ENCODE measurements around the gene POLN.
A peak's percentile ranks its signal among the peaks of the same experiment; 100 is the strongest.

Gene POLN

DNA sequence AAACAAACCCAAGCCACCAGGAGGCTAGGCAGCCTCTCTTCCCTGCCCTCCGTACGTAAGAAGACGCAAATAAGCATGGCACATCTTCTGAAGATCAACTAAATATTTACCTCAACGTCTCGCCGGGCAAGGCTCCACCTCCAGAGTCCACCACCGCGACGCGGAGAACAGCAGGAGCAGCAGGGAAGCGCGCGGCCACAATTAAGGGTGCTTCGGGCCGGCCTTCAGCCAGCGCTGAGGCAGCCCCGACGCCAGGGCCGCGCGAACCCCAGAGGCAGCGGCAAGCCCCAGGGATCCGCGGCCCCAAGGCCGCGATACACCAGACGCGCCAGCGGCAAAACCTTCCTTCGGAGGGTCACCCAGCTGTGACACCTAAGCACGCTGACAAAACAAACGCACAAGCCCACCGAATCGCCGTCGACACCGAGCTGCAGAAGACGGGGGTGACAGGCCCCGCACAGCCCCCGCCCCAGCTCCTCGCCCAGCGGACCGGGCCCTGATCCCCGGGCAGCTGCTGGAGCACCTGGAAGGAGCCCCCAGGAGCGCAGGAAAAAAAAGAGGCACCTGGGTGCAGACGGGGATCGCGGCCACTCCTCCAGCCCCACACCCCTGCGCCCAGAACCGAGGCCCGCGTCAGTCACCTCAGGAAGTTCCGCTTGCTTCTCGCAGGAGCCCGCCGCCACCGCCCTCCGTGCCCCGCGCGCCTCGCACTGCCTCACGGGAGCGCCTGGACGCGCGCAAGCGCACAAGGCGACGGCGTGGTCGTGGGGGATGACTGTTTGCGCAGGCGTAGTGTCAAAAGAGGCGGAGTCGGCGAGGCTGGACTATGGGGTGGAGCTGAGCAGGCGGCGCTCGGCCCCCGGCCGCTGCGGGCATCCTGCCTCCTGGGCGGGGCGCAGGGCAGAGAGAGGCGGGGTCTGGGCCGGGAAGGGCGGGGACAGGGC, at the start of gene POLN, which contains the start of gene HAUS3:
Gene POLN, minus strand, starts transcription at position 712 of the 944 bp plus-strand sequence. CDS start 12,890 bp downstream, outside the sequence.
Gene HAUS3, minus strand, starts transcription at position 712 of the 944 bp plus-strand sequence. CDS start 1,175 bp downstream, outside the sequence.
- peak; percentile 100 for DNase-seq

DNA sequence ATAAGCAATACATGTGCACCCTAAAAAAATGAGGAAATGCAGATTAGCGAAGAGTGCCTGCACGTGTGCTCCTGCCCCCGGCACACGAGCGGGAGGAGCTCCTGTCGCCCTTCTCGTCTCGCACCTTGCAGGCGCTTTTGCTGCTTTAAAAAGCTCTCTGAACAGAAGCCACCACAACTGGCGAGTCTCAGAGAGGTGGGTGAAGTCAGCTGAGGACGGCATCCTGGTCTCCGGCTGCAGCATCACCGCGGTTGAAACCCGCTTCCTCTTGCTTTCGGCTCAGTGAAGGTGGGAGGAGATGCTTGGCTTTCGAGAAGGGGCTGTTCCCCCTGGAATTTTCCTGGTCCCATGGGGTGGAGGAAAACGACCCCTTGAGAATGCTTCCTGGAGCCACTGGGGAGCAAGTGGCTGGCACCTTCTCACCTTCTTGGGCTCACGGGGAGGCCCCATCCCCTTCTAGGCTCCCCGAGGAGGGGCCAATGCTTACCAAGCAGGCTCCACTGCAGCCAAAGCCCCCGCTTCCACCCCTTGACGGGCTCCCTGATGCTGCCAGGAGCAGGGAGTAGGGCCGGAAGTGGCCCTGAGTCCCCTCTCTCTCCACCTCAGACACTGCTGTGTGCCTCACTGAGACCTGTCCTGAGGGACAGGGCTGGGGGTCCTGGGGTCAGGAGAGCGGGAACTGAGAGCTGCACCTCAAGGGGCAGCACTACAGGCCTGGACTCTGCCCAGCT, 49.2 kb upstream of the POLN start:
- DNase-seq = no peak

DNA sequence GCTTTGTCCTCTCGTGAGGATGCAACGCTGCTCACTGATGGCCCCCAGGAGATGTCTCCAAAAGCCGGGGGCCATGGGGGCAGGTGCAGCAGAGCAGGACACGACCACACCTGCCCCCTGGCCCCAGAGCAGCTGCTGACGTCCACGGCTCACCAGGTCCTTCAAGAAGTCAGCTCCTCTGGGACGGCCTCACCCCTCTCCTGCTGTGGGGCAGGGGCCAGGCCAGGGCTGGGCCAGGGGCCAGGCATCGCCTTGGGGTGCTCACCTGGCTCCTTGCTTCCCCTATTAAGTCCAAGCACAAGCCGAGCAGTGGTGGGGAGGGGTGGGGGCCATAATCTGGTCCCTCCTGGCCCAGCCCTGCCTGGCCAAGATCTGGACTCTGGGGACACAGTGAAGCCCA, 48.6 kb upstream of the POLN start:
- no peak for DNase-seq

DNA sequence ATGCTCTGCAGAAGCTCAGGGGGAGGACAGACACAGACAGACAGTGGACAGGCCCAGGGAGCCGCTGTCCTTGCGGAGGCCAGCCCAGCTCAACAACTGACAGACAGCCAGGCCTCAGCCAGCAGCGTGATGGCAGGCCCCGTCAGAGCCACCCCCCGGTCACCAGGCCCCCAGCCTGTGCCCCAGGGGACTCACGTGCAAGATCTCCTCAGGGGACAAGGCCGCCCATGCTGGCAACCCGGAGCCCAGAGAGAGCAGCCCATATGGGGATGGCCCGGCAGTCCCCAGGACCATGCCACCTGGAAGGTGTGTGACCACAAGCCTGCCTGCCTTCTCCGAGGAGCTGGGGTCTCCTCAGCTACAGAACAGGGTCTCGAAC, 48.0 kb upstream of the POLN start:
- DNase-seq = no peak

DNA sequence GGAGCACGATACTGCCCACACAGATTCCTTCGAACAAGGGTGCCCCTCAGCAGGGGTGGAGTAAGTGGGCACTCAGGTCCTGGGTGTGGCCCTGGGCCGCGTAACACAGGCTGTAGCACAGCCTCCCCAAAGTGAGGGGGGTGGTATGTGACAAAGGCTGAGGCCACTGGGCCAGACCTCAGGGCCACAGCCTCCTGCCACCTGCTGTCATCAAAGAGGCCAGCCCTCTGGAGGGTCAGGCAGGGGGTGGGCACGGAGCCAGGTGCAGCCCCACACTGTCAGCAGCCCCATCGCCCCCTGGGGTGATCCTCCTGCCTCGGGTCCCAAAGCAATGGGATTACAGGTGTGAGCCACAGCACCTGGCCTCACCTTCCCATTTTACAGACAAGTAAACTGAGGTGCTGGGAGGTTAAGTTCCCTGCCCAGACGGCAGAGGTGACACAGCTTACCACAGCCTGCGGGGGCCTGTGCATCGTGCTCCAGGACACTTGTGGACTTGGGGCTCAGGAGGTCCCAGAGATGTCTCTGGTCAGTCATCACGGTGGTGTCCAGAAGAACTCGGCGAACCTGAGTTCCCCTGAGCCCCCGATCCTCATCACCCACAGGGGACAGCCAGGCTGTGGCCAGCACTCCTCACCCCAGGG, 47.5 kb upstream of the POLN start:
- no peak for DNase-seq

DNA sequence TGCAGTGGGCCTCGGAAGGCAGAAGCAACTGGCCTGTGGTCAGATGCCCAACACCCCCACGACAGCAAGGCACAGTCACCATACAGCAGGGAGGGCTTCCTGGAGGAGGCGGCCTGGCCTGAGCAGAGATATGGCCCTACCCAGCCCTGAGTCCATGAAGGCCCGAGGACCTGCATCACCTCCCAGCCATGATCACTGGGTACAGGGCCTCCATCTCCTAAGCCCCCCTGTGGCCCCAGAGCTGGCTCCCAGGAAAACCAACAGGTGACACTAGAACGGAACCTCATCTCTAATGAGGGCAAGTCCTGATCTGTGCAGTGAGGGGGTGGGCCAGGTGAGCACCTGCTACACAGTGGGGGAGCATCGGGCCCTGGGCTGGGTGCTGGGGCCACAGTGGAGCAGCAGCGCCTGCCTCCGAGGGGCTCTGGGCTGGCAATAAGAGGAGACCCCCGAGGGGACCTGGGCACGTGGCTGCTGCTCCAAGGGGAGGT, 46.2 kb upstream of the POLN start:
- DNase-seq = no peak

DNA sequence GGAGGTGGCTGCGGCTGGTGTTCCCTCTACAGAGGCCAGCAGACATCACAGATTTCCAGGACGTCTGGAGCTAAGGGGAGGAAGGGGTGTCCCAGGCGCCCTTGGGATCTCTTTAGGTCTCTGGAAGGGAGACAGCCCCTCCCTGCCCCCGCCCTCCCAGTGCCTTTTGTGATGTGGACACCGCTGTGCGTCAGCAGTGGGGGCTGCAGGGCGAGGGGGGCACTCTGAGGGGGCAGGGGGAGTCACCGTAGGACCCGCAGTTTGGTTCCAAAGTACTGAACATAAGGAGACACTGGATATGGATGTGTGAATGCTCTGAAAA, 45.6 kb upstream of the POLN start:
- DNase-seq = no peak

DNA sequence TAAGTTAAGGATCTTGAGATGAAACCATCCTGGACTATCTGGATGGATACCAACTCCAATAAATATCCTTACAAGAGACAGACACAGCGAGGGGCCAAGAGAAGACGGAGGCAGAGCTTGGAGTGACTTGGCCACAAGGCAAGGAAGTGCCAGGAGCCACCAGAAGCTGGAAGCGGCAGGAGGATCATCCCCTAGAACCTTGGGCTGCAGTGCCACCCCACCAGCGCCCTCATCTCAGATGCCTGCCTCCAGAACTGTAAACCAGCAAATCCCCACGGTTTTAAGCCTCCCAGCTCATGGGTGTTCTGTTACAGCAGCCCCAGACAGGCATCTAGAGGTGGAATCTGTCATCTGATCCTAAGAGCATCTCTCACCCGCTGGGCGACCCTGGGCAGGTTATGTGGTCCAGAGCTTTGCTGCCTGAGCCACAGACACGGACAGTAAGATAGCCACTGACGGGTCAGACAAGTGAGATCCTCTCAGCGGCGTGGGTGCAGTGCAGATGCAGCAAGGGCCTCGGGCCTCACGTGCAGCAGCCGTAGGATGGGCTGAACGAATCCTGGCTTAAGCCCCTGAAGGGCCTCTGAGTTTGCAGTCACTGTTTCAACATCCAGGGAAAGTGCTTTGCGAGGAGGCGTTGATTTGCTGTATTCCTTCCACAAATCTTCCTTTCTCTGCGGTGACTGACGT, 45.1 kb upstream of the POLN start:
- no peak for DNase-seq

DNA sequence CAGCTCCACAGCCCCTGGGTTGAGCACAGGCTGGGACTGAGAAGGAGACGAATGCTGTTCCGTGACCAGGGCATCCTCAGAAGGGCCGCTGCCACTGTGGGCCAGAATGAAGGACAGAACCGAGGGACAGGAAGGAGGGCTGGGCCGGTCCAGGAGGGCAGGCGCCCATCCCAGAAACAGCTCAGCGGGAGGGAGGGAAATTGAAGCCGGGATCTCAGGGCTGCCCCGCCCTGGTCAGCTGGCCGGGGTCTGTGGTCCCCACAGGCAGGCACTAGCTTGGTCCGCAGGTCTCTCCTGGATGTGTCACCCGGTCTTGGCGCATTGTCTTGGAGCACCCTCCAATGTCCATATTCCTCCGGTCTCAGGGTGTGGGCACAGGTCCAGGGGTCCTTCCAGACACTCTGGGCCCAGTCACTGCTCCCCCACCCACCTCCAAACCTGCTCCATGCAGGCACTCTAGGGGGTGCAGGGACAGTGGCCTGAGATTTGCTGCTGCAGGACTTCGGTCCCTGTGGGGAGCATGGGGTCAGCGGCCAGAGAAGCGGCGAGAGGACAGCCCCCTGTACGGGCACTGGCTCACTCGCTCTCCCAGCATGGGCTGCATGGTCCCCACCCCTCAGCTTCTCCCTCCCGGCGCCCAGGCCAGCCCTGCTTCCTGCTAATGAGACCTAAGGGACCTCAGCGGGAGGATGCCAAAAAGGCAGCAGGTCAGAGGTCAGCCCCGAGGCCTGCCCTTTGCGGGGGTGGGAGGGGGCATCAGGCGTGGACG, 43.9 kb upstream of the POLN start:
- no peak for DNase-seq

DNA sequence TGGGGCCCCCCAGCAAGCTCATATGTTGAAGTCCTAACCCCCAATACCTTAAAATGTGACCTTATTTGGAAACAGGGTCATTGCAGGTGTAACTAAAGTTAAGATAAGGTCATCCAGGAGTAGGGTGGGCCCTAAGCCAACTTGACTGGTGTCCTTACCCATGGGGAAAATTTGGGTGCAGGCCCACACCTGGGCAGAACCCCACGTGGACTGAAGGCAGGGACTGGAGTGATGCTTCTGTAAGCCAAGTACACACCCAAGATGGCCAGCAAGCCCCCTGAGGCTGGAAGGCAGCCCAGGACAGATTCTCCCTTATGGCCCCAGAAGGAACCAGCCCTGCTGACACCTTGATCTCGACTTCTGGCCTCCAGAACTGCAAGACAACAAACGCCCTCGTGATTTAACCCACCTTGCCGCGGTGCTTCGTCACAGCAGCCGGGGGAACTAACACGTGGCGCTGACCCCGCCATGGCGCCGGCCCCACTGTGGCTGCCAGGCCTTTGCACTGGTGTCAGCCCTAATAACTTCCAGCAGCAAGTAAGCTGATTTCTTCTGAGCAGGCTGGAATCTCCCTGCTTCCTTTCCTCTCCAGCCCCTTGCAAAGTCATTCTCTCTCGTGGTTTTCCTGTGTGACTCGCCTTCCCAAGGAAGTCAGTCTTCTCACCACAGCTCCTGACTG, 43.2 kb upstream of the POLN start:
- DNase-seq = no peak

DNA sequence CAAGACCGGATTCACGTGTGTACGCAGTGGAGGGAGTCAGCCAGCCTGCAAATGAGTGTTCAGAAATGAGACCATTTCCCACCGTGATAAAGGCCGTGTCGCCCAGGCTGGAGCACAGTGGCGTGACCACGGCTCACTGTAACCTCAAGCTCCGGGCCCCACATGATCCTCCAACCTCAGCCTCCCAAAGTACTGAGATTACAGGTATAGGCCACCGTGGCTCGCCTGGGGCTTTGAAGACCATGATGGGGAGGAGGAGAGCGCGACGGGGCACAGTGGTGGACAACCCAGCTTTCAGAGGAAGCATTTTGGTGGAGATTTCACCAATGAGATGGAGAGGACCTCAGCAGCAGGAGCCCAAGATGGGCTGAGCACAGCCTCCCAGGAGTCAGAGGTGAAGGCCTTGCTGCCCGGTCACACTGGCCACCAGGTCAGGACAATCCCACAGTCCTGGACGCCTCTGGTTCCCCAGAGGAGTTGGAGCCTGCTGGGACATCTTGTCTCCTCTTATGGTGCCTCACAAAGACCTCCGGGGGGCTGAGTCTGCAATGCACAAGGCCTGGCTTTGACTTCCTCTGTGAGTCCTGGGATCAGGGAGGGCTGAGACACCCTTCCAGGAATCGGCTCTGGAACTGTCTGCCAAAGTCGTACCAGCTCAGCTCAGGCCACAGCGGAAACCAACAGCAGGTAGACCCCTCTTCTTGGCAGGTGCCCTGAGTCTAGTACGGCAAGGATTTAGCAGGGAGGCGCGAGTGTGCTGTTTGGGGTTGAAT, 42.4 kb upstream of the POLN start:
- no peak for DNase-seq

DNA sequence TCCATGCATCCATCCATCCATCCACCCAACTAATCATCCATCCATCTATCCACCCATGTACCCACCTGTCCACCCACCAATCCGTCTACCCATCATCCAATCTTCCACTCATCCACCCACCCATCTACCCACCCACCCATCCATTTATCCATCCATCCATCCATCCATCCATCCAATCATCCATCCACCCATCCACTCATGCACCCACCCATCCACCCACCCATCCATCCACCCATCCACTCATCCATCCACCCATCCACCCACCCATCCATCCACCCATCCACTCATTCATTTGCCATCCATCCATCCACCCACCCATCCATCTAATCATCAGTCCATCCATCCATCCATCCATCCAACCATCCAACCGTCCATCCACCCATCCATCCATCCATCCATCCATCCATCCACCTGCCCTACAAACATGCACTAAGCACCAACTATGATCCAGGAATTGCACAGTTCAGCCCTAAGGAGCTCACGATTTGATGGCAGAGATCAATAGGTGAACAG, 41.3 kb upstream of the POLN start:
- no peak for DNase-seq

DNA sequence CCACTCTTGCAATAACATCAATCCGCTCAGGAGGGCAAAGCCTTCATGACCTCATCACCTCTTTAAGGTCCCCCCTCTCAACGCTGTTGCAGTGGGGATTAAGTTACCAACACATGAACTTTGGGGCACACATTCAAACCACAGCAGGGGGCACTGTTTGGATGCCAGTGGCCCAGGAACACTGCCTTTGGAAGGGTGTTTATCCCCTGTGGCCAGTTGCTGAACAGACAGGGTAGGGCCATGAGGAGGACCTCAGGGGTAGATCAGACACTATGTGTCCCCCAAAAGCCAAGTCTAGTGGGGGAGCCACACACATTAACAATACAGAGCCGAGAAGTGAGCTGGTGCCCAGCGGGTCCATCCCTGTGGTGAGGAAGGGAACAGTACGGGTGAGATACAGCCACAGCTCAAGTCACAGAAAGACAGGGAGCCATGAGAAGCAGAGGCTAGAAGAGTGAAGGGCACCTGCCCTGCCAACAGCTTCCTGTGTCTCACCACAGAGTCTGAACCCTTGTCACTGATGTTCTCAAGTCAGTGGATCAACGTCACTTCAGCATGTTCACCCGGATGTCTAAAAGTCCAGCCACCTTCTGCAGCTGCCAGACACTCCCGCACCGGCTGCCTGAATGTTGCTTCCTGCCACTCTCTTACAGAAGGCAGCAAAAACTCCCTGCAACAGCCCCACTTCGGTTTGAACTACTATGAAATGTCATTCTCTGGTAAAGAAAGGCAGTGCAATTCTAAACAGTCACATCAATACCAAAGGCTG, 39.8 kb upstream of the POLN start:
- peak; percentile 48 for DNase-seq

DNA sequence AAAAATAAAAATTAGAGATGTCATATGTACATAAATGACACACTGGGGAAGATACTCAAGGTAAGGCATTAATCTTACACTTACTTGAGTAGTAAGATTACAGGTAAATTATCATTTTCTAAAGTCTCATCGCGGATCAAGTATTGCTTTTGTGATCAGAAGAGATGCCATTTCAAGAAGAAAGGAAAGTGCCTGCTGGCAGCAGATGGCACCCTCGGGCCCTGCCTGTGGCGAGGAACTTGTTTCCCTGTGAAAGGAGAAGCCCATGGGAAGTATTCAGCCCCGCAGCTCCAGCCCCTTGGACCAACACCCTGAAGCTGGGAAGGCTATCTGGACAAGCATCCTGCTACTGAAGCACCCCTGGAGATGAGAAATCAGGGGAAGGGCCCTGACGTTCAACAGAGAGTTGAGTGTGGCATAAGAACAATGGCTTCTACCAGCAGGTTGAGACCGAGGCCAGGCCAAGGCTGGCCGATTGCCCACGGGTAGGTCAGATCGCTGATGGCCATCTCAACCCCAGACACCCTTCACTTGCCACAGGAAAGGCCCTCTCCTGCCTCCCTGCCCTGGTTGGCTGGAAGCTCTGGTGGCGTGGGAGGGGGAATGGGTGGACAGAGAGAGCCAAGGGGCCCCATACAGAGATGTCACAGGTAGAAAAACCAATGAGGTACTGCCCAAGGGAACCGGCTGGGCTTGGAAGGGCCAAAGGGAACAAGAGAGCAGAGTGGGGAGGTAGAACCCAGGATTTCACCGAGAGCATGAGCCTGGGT, 38.8 kb upstream of the POLN start:
- DNase-seq = peak; percentile 52

DNA sequence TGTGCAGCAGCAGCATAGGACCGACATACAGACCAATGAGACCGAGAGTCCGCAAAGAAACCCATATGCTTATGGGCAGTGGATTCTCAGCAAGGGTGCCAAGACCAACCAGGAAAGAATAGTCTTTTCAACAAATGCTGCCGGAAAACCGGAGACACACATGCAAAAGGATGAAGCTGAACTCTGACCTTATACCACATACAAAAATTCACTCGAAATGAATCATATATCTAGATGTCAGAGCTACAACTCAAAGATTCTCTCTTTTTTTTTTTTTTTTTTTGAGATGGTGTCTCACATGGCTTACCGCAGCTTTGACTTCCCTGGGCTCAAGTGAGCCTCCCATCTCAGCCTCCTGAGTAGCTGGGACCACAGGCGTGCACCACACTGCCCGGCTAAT, 36.0 kb upstream of the POLN start:
- DNase-seq = no peak

DNA sequence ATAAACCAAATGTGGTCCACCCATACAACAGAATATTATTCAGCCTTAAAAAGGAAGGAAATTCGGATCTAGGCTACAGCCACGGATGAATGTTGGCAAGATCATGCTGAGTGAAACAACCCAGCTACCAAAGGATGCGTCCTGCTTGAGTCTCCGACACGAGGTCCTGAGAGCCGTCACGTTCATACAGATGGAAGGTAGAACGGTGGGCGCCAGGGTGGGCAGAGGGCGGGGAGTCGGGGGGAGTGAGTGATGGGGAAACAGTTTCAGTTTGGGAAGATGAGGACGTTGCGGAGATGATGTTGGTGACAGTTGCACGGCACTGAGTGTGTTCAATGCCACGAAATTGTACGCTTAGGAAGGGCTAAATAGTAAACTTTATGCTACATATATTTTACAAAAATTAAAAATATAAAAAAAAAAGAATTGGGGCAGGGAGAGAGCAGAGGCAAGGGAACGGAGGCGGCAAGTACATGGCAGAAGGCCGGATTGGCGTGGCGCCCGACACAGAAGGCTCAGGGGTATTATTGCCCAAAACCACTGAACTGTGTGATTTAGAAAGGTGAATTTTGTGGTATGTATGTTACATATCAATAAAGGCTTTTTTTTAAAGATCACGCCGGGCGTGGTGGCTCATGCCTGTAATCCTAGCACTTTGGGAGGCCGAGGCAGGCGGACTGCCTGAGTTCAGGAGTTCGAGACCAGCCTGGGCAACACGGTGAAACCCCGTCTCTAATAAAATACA, 34.8 kb upstream of the POLN start:
- no peak for DNase-seq

DNA sequence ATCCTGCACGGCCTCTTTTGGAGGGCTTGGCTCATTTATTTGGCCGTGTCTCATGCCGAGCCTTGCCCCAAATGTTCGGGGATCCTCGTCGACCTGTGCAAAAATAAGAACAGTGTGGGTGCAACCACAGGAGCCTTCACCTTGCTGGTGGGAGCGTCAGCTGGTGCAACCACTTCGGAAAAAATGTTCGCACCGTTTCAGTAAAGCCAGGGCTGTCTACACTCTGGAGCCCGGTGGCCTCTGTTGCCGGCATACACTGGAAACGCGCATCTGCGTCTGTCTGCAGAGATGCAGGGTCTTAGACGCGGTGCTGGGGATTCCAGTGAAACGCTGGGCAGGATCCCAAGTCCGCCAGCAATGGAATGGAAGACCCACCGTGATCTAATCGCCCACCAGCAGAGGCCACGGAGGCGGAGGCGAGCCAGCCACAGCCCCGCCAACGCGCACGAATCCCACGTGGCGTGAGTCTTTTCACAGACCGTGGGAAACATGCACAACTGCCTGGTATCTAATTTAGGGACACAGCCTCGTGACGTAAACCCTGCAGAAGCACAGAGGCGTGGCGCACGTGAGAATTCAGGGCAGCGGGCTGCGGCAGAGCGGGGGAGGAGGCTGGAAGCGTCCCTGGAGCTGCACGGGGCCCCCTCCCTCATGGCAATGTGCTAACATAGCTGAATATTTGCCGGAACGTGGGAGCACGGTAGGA, 33.8 kb upstream of the POLN start:
- no peak for DNase-seq
